MM.1S (cell line): ENCODE data around the gene LOXL4.

ENCODE experiments used
- DNase-seq: peaks from one replicate; pipeline ENCODE4 v3.0.0-alpha.2; 2015
- H2AFZ ChIP-seq: fragments of 300-600 bp; sonication (generic); 2 replicates; pipeline ENCODE4 v1.6.0; 2016; ENCODE audit warnings: antibody characterized with exemption, low read length
- H3F3A ChIP-seq: fragments of 300-600 bp; sonication (generic); 2 replicates; pipeline ENCODE4 v1.6.1; 2016; ENCODE audit warnings: mild to moderate bottlenecking, antibody characterized with exemption, low read length, moderate library complexity, mixed read lengths; ENCODE audit not compliant: insufficient read depth
- H3K27ac ChIP-seq: fragments of 300-600 bp; sonication (generic); 2 replicates; pipeline ENCODE4 v1.5.1; 2016; ENCODE audit warnings: mild to moderate bottlenecking, low read length
- H3K27me3 ChIP-seq: fragments of 300-600 bp; sonication (generic); replicated peaks from 2 replicates; pipeline ENCODE4 v1.6.0; 2016; ENCODE audit warnings: low read length; ENCODE audit not compliant: insufficient read depth
- H3K36me3 ChIP-seq: fragments of 300-600 bp; sonication (generic); replicated peaks from 2 replicates; pipeline ENCODE4 v1.6.1; 2016; ENCODE audit warnings: mild to moderate bottlenecking, low read length, mixed read lengths; ENCODE audit not compliant: insufficient read depth
- H3K4me1 ChIP-seq: fragments of 300-600 bp; sonication (generic); 2 replicates; pipeline ENCODE4 v1.6.1; 2016; ENCODE audit warnings: low read length, mixed read lengths
- H3K4me2 ChIP-seq: fragments of 300-600 bp; sonication (generic); 2 replicates; pipeline ENCODE4 v1.6.0; 2016; ENCODE audit warnings: low read depth, low read length
- H3K4me3 ChIP-seq: fragments of 300-600 bp; sonication (generic); 2 replicates; pipeline ENCODE4 v1.5.1; 2016; ENCODE audit warnings: low read length, mixed read lengths
- H3K79me2 ChIP-seq: fragments of 300-600 bp; sonication (generic); 2 replicates; pipeline ENCODE4 v1.6.1; 2016; ENCODE audit warnings: mixed run types, low read length, mixed read lengths
- H3K9ac ChIP-seq: fragments of 300-600 bp; sonication (generic); 2 replicates; pipeline ENCODE4 v1.6.1; 2016; ENCODE audit warnings: low read length, mixed read lengths
- H3K9me2 ChIP-seq: fragments of 300-600 bp; sonication (generic); replicated peaks from 2 replicates; pipeline ENCODE4 v1.6.1; 2016; ENCODE audit warnings: mild to moderate bottlenecking, low read length, mixed read lengths; ENCODE audit not compliant: insufficient read depth
- H3K9me3 ChIP-seq: fragments of 300-600 bp; sonication (generic); replicated peaks from 2 replicates; pipeline ENCODE4 v1.6.1; 2016; ENCODE audit warnings: mild to moderate bottlenecking, low read length, mixed read lengths; ENCODE audit not compliant: insufficient read depth
- H4K20me1 ChIP-seq: fragments of 300-600 bp; sonication (generic); 2 replicates; pipeline ENCODE4 v1.6.1; 2016; ENCODE audit warnings: mild to moderate bottlenecking, low read length, moderate library complexity, mixed read lengths; ENCODE audit not compliant: insufficient read depth
- CTCF ChIP-seq: fragments of 300-600 bp; sonication (generic); IDR thresholded peaks from 2 replicates; pipeline ENCODE4 v1.5.1; 2016; ENCODE audit warnings: antibody characterized with exemption, low read length, mixed read lengths
- EZH2 ChIP-seq: fragments of 300-600 bp; sonication (generic); optimal IDR thresholded peaks from 2 replicates; pipeline ENCODE3; 2017; ENCODE audit warnings: low read depth, mild to moderate bottlenecking, antibody characterized with exemption, low read length, mixed read lengths
- EZH2phosphoT487 ChIP-seq: fragments of 300-600 bp; sonication (generic); IDR thresholded peaks from 2 replicates; pipeline ENCODE4 v1.6.1; 2018; ENCODE audit warnings: antibody characterized with exemption, low read length

Gene LOXL4

GRCh38 chr10:98312349-98312748, 44.4 kb upstream of the LOXL4 start:
- no peak for DNase-seq
- H3K4me3 ChIP-seq, result no peak overlapping the region
- H3K9me3 ChIP-seq, result no peaks in the 10 kb centered on the region
- H3K27ac ChIP-seq, result no peak overlapping the region
- no peaks in the 10 kb centered on the region for H3F3A ChIP-seq
- peaks cover 13% of the 10 kb centered on the region for H3K4me1 ChIP-seq
- no peaks in the 10 kb centered on the region for H3K79me2 ChIP-seq
- TF ChIP-seq EZH2phosphoT487, result no peak
- no peak for TF ChIP-seq EZH2
- TF ChIP-seq CTCF, result no peak
- H3K9me2 ChIP-seq, result no peaks in the 10 kb centered on the region
- H4K20me1 ChIP-seq, result no peaks in the 10 kb centered on the region
- H3K9ac ChIP-seq, result no peak overlapping the region
- H2AFZ ChIP-seq, result no peak overlapping the region
- H3K4me2 ChIP-seq, result no peak overlapping the region
- no peaks in the 10 kb centered on the region for H3K27me3 ChIP-seq
- no peaks in the 10 kb centered on the region for H3K36me3 ChIP-seq

- Histone ChIP-seq H3K36me3 (no peaks in the 10 kb centered on the region), H4K20me1 (no peaks in the 10 kb centered on the region), H2AFZ (no peak overlapping the region), H3K27ac (no peak overlapping the region), H3F3A (no peaks in the 10 kb centered on the region), H3K4me2 (no peak overlapping the region), H3K9me2 (no peaks in the 10 kb centered on the region), H3K4me1 (peaks cover 10% of the 10 kb centered on the region), H3K4me3 (no peak overlapping the region), H3K79me2 (no peaks in the 10 kb centered on the region), H3K9ac (no peak overlapping the region), H3K9me3 (no peaks in the 10 kb centered on the region), H3K27me3 (no peaks in the 10 kb centered on the region)
- no peak for DNase-seq
- TF ChIP-seq CTCF (no peak), EZH2 (no peak), EZH2phosphoT487 (no peak)
Observed at GRCh38 chr10:98310701-98311100, 42.7 kb upstream of the LOXL4 start.

GRCh38 chr10:98309366-98310355, 41.7 kb upstream of the LOXL4 start:
- H3K4me2 ChIP-seq, result no peak overlapping the region

More at GRCh38 chr10:98309366-98310355, 41.7 kb upstream of the LOXL4 start:
- TF ChIP-seq EZH2 (no peak), CTCF (peak; percentile 54)
- no peaks in the 10 kb centered on the region for H4K20me1 ChIP-seq
- H3F3A ChIP-seq, result no peaks in the 10 kb centered on the region
- H3K4me1 ChIP-seq, result peaks cover 10% of the 10 kb centered on the region
- DNase-seq, result no peak
- H3K27me3 ChIP-seq, result no peaks in the 10 kb centered on the region
- no peak overlapping the region for H3K4me3 ChIP-seq
- H3K79me2 ChIP-seq, result no peaks in the 10 kb centered on the region
- H3K27ac ChIP-seq, result no peak overlapping the region
- H3K9me3 ChIP-seq, result no peaks in the 10 kb centered on the region
- no peaks in the 10 kb centered on the region for H3K9me2 ChIP-seq
- H3K9ac ChIP-seq, result no peak overlapping the region
- H3K36me3 ChIP-seq, result no peaks in the 10 kb centered on the region
- H2AFZ ChIP-seq, result no peak overlapping the region
